ENCODE results near the gene FAM83G. TPM values are rescaled to one million over a fixed set of nuclear protein-coding genes. Genes with fewer than 3 reads are reported as not detected.
A peak's percentile ranks its signal among the peaks of the same experiment; 100 is the strongest.

The FAM83G gene
- total RNA-seq, 1 donor from 2014 or later: 36.1 TPM

DNA sequence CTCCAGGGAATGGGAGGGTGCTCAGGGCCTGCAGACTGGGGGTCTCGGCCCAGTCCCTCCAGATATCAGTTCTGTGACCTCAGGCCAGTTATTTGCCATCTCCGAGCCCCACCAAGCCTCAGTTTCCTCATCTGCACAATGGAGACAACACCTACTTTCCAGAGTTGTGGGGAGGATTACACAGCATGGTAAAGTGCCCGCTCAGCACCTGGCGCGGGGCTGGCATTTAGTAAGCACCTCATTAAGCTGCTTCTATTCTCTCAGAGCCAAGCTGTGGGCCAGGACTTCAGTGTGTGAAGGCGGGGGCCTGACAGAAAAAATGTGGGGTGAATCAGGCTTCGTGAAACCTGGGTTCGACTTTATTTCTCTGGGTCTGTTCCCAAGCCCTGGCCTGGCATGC is 5.2 kb downstream of the FAM83G start:
- no peaks in the 10 kb centered on the region for H3K36me3 ChIP-seq
- peak overlapping the region; percentile 91 for H3K27ac ChIP-seq
- intact Hi-C loops (cut with DNase I): no loop called here
- TF ChIP-seq POLR2A (IDR thresholded peaks at IDR 0.05) (no peak), POLR2AphosphoS5 (IDR thresholded peaks at IDR 0.05; ENCODE audit: insufficient read depth in 1 of 2, low read depth in 1 of 2) (no peak)
- TF ChIP-seq, protein P1, sequence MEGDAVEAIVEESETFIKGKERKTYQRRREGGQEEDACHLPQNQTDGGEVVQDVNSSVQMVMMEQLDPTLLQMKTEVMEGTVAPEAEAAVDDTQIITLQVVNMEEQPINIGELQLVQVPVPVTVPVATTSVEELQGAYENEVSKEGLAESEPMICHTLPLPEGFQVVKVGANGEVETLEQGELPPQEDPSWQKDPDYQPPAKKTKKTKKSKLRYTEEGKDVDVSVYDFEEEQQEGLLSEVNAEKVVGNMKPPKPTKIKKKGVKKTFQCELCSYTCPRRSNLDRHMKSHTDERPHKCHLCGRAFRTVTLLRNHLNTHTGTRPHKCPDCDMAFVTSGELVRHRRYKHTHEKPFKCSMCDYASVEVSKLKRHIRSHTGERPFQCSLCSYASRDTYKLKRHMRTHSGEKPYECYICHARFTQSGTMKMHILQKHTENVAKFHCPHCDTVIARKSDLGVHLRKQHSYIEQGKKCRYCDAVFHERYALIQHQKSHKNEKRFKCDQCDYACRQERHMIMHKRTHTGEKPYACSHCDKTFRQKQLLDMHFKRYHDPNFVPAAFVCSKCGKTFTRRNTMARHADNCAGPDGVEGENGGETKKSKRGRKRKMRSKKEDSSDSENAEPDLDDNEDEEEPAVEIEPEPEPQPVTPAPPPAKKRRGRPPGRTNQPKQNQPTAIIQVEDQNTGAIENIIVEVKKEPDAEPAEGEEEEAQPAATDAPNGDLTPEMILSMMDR (IDR thresholded peaks at IDR 0.05): no peak
- no peak overlapping the region for H3K4me3 ChIP-seq
- no peaks in the 10 kb centered on the region for H3K27me3 ChIP-seq
- no peak for DNase-seq (ENCODE audit: extremely low spot score in 2 of 2)
- H3K9me3 ChIP-seq: no peaks in the 10 kb centered on the region
- H3K4me1 ChIP-seq: peaks cover 50% of the 10 kb centered on the region

DNA sequence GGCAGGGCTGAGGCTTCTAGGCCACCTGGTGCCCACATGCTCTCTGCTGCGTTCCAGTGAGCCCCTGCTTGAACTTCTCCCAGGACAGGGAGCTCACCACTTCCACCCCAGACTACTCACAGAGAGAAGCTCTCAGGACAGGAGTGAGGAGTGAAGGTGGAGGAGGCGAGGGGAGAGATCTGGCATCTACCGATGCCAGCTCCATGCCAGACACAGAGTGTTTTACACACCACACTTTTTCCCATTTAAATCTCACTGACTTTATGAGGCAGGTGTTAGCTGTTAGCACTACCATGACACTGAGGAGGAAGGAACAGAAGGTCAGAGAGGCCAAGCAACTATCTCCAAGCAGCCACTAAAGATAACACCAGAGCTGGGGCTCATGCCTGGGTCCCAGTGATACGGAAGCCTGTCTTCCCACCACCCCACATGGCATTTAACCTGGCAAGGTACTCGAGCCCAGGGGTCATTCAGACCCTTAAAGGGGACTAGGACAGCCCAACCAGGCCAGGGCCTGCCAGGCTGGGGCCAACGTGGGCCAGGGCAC is 6.8 kb downstream of the FAM83G start:
- no peak for TF ChIP-seq POLR2A (IDR thresholded peaks at IDR 0.05)
- TF ChIP-seq, protein P1 (IDR thresholded peaks at IDR 0.05): no peak
- TF ChIP-seq POLR2AphosphoS5 (IDR thresholded peaks at IDR 0.05; ENCODE audit: insufficient read depth in 1 of 2, low read depth in 1 of 2): no peak
- no peak for DNase-seq (ENCODE audit: extremely low spot score in 2 of 2)
- intact Hi-C loops (cut with DNase I): no loop called here
- Histone ChIP-seq H3K27ac (no peak overlapping the region), H3K9me3 (no peaks in the 10 kb centered on the region), H3K36me3 (no peaks in the 10 kb centered on the region), H3K27me3 (no peaks in the 10 kb centered on the region), H3K4me3 (no peak overlapping the region), H3K4me1 (peaks cover 53% of the 10 kb centered on the region)

DNA sequence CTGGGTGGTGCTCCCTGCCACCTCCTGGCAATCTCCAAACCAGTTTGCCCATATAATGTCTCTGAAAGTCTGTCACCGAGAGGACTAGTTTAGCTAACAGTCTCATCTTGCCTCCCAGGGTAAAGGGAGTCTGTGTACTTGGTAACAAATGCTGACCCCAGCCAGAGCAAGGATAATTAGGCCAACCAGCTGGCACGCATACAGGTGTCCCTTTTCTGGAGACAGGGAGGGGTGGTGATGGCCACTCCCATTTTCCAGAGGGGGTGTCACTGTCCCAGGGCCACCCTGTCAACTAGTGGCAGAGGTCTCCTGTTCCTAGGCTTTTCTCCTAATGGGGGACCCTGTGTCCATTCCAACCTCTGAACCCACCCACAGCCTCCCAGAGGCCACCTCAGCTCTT is 8.1 kb downstream of the FAM83G start:
- Histone ChIP-seq H3K27ac (no peak overlapping the region), H3K27me3 (no peaks in the 10 kb centered on the region), H3K9me3 (no peaks in the 10 kb centered on the region), H3K4me3 (no peak overlapping the region), H3K36me3 (no peaks in the 10 kb centered on the region), H3K4me1 (peaks cover 54% of the 10 kb centered on the region)
- no peak for DNase-seq (ENCODE audit: extremely low spot score in 2 of 2)
- intact Hi-C loops (cut with DNase I): no loop called here
- TF ChIP-seq POLR2A (IDR thresholded peaks at IDR 0.05) (no peak), POLR2AphosphoS5 (IDR thresholded peaks at IDR 0.05; ENCODE audit: insufficient read depth in 1 of 2, low read depth in 1 of 2) (no peak)
- TF ChIP-seq, protein P1 (IDR thresholded peaks at IDR 0.05): no peak

DNA sequence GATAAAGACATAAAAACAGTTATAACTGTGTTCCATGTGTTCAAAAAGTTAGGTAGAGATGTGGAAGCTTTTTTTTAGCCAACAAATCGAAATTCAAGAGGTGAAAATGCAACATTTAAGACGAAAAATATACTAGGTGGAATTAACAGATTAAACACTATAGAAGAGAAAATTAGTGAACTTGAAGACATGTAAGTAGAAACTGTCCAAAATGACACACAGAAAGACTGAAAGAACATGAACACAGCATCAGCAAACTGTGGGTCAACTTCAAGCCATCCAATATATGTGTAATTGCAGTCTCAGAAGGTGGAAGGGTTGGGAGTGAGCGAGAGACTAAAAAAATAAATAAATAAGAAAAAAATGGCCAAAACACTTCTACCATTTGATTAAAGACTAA is 9.3 kb downstream of the FAM83G start:
- intact Hi-C loops (cut with DNase I): no loop called here
- Histone ChIP-seq H3K4me1 (peaks cover 60% of the 10 kb centered on the region), H3K9me3 (no peaks in the 10 kb centered on the region), H3K36me3 (no peaks in the 10 kb centered on the region), H3K27ac (no peak overlapping the region), H3K4me3 (no peak overlapping the region), H3K27me3 (no peaks in the 10 kb centered on the region)
- TF ChIP-seq POLR2A (IDR thresholded peaks at IDR 0.05) (no peak), POLR2AphosphoS5 (IDR thresholded peaks at IDR 0.05; ENCODE audit: insufficient read depth in 1 of 2, low read depth in 1 of 2) (no peak)
- TF ChIP-seq, protein P1 (IDR thresholded peaks at IDR 0.05): no peak
- DNase-seq (ENCODE audit: extremely low spot score in 2 of 2): no peak

DNA sequence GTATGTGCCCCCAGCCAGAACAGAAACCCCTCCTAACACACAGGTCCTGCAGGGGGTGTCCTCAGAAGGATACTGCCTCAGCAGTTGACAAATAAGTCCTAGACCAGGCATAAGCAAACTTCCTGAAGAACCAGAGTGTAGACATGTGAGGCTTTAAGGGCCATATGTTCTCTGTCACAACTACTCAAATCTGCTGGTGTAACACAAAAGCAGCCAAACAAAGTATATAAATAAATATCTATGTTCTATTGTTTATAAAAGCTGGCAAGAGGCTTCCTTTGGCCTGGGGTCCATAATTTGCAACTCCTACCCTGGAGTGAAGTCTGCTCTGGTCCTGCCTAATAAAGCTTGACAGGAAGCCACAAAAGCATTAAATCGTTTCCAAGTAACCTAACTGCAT is 9.9 kb downstream of the FAM83G start:
- no peak for TF ChIP-seq POLR2A (IDR thresholded peaks at IDR 0.05)
- TF ChIP-seq POLR2AphosphoS5 (IDR thresholded peaks at IDR 0.05; ENCODE audit: insufficient read depth in 1 of 2, low read depth in 1 of 2): no peak
- TF ChIP-seq, protein P1 (IDR thresholded peaks at IDR 0.05): no peak
- Histone ChIP-seq H3K9me3 (no peaks in the 10 kb centered on the region), H3K27ac (no peak overlapping the region), H3K36me3 (no peaks in the 10 kb centered on the region), H3K4me1 (peaks cover 66% of the 10 kb centered on the region), H3K27me3 (no peaks in the 10 kb centered on the region), H3K4me3 (no peak overlapping the region)
- DNase-seq (ENCODE audit: extremely low spot score in 2 of 2): no peak
- intact Hi-C loops (cut with DNase I): no loop called here
